Measurements from ENCODE around the gene CCDC57. TPM values are rescaled to one million over a fixed set of nuclear protein-coding genes. Genes with fewer than 3 reads are reported as not detected.
A peak's percentile ranks its signal among the peaks of the same experiment; 100 is the strongest.

CCDC57 gene
- total and polyA plus RNA-seq, 8 donors, result 43.9 to 166 (median 75.4) TPM

DNA sequence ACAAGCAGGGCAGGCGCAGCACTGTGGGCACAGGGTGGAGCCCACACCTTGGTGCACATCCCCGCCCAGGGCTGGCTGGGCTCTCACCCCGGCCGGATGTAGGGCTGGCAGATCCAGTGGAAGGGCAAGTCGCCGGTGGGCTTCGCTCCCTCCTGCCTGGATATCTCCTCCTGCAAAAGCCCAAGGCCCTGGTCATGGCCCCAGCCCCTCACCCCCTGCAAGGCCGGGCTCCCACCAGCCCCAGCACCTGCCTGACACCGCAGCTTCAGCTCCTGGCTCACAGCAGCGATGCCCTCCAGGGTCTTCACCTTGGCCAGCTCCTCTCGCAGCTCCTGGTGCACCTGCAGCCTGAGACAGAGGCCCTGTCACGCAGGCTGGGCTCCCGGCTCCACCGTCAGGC lies 152.0 kb downstream of the CCDC57 start:
- Histone ChIP-seq H3K4me3 (no peak overlapping the region), H3K4me1 (peaks cover 15 to 25% (median 24%) of the 10 kb centered on the region in 4 donors), H3K9me3 (no peaks in the 10 kb centered on the region), H3K27ac (no peak overlapping the region), H3K36me3 (peaks cover 69 to 88% (median 86%) of the 10 kb centered on the region in 4 donors), H3K27me3 (no peaks in the 10 kb centered on the region)
- WGBS, 5 donors, result 79 to 88% (median 84%) methylated on average over 7 to 14 of the region's 14 CpGs
- intact Hi-C loops (cut with DNase I; ENCODE audit: low total_unique reads), result no loop called here
- TF ChIP-seq POLR2A (IDR thresholded peaks at IDR 0.05), result no peak
- no peak for TF ChIP-seq EP300 (IDR thresholded peaks at IDR 0.05)
- TF ChIP-seq, protein P1, sequence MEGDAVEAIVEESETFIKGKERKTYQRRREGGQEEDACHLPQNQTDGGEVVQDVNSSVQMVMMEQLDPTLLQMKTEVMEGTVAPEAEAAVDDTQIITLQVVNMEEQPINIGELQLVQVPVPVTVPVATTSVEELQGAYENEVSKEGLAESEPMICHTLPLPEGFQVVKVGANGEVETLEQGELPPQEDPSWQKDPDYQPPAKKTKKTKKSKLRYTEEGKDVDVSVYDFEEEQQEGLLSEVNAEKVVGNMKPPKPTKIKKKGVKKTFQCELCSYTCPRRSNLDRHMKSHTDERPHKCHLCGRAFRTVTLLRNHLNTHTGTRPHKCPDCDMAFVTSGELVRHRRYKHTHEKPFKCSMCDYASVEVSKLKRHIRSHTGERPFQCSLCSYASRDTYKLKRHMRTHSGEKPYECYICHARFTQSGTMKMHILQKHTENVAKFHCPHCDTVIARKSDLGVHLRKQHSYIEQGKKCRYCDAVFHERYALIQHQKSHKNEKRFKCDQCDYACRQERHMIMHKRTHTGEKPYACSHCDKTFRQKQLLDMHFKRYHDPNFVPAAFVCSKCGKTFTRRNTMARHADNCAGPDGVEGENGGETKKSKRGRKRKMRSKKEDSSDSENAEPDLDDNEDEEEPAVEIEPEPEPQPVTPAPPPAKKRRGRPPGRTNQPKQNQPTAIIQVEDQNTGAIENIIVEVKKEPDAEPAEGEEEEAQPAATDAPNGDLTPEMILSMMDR (IDR thresholded peaks at IDR 0.05), result no peak
- TF ChIP-seq POLR2AphosphoS5 (IDR thresholded peaks at IDR 0.05), result no peak
- DNase-seq, result no peak

DNA sequence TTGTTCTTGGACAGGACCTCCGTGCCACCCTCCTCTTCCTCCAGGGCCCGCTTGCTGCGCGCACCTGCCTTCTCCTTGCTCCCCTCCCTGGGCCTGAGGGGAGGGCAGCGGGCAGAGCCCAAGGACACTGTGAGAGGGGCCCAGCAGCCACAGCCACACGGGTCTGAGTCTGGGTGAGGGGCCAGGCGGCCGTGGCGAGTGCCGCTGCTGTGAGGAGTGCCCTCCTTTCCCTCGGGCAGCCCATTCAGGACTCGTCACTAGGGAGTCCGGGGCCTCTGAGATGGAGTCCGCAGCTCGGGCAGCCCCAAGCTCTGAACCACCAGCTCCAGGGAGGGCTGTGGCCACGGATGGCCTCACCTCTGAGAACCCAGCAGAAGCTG lies 152.7 kb downstream of the CCDC57 start:
- DNase-seq, result no peak
- Histone ChIP-seq H3K4me3 (no peak overlapping the region), H3K36me3 (peaks cover 75 to 94% (median 92%) of the 10 kb centered on the region in 4 donors), H3K27me3 (no peaks in the 10 kb centered on the region), H3K9me3 (no peaks in the 10 kb centered on the region), H3K27ac (no peak overlapping the region), H3K4me1 (peaks cover 14 to 26% (median 21%) of the 10 kb centered on the region in 4 donors)
- intact Hi-C loops (cut with DNase I; ENCODE audit: low total_unique reads), result no loop called here
- TF ChIP-seq EP300 (IDR thresholded peaks at IDR 0.05), result no peak
- TF ChIP-seq POLR2A (IDR thresholded peaks at IDR 0.05), result no peak
- TF ChIP-seq POLR2AphosphoS5 (IDR thresholded peaks at IDR 0.05), result no peak
- TF ChIP-seq, protein P1 (IDR thresholded peaks at IDR 0.05), result no peak
- WGBS, 5 donors, result 80 to 88% (median 85%) methylated on average over 6 to 16 of the region's 16 CpGs

DNA sequence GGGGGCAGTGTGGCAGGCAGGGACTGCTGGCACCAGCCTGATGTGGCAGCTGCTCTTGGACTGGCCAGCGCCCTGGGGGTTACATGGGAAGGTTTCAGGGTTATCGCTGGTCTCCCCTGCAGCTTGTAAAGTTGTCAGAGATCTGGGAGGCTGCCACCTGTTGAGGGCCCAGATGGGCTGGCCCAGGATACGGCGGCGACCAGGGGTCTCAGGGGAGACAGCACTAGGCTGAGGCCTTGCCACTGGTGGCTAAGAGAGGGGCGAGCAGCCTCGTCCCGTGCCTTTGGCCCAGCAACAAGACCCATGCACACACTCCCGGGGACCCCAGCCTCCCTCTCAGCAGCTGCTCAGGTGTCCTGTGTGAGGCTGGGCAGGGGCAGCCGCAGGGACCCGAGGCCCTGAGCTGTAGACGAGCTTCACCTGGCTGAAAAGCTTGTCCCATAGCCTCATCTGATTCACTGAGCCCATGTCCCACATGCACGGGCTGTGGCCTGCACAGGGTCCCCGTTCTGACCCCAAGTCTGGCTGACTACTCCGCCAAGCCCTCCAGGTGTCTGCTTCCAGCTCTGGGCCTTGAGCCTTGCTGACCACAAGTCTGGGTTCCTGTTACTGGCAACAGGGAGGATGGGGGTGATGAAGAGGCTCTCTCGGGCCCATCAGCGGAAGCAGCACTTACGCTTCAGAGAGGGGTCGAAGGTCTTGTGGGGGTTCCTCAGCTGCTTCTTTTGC lies 153.2 kb downstream of the CCDC57 start:
- Histone ChIP-seq H3K36me3 (peaks cover 81 to 100% (median 98%) of the 10 kb centered on the region in 4 donors), H3K27me3 (no peaks in the 10 kb centered on the region), H3K4me3 (no peak overlapping the region), H3K27ac (no peak overlapping the region), H3K4me1 (peaks cover 8 to 26% (median 16%) of the 10 kb centered on the region in 4 donors), H3K9me3 (no peaks in the 10 kb centered on the region)
- intact Hi-C loops (cut with DNase I; ENCODE audit: low total_unique reads), result no loop called here
- TF ChIP-seq EP300 (IDR thresholded peaks at IDR 0.05) (no peak), POLR2A (IDR thresholded peaks at IDR 0.05) (no peak), POLR2AphosphoS5 (IDR thresholded peaks at IDR 0.05) (no peak)
- TF ChIP-seq, protein P1 (IDR thresholded peaks at IDR 0.05), result no peak
- WGBS, 5 donors, result 70 to 90% (median 80%) methylated on average over 8 to 19 of the region's 19 CpGs
- no peak for DNase-seq

DNA sequence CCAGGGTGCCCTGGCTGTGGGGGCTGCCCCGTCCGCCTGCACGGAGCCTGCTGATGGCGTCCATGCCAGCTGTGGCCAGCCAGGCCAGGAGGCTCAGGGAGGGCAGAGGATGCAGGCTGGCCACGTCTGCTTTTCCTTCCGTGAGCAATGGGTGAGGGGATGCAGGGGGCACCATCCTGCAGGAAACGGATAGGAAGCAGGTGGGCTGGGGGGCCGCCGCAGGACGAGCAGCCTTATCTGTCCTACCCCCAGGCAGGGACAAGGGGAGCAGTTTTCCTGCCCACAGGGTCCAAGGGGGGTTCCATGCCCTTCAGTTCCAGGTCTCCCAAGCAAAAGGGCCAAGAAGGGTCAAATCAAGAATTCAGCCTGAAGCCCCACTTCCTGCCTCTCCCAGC lies 153.8 kb downstream of the CCDC57 start:
- Histone ChIP-seq H3K36me3 (peaks cover 81 to 100% (median 100%) of the 10 kb centered on the region in 4 donors), H3K4me1 (peaks cover 4 to 26% (median 15%) of the 10 kb centered on the region in 4 donors), H3K9me3 (no peaks in the 10 kb centered on the region), H3K27ac (peak overlapping the region in 1 of 5 donors; percentile 5), H3K27me3 (no peaks in the 10 kb centered on the region), H3K4me3 (no peak overlapping the region)
- 74 to 89% (median 85%) methylated on average over 10 of the region's 10 CpGs for WGBS, 5 donors
- intact Hi-C loops (cut with DNase I; ENCODE audit: low total_unique reads), result no loop called here
- DNase-seq, result no peak
- TF ChIP-seq, protein P1 (IDR thresholded peaks at IDR 0.05), result no peak
- TF ChIP-seq POLR2AphosphoS5 (IDR thresholded peaks at IDR 0.05) (no peak), EP300 (IDR thresholded peaks at IDR 0.05) (no peak), POLR2A (IDR thresholded peaks at IDR 0.05) (no peak)

All from stomach (tissue), 9 donors.